Tibial artery (tissue), 4 donors: Measurements from ENCODE around the gene RPS14.

Source experiments
- DNase-seq, 2 donors: peaks; one replicate each; pipeline ENCODE4 v3.0.0-alpha.2; 2019
- H3K27ac ChIP-seq, 2 donors: fragments of 200-600 bp; sonication (generic) in 1 of 2; 1 replicate in 1 of 2; 2 replicates in 1 of 2; pipeline ENCODE4 v1.5.1; 2018 to 2019; ENCODE audit warnings: mild to moderate bottlenecking in 1 of 2
- H3K27me3 ChIP-seq, 2 donors: fragments of 200-600 bp; sonication (generic) in 1 of 2; one replicate each; pipeline versions ENCODE4 v1.5.1 to v1.6.0; 2016 to 2019
- H3K36me3 ChIP-seq, 3 donors: fragments of 200-600 bp; sonication (generic) in 2 of 3; one replicate each; pipeline ENCODE4 v1.5.1; 2016 to 2019; ENCODE audit warnings: mild to moderate bottlenecking in 2 of 3
- H3K4me1 ChIP-seq, 4 donors: fragments of 200-600 bp; sonication (generic) in 2 of 4; 1 replicate in 3 of 4; 2 replicates in 1 of 4; pipeline ENCODE4 v1.5.1; 2016 to 2019
- H3K4me3 ChIP-seq, 2 donors: fragments of 200-600 bp; sonication (generic) in 1 of 2; 1 replicate in 1 of 2; 2 replicates in 1 of 2; pipeline ENCODE4 v1.5.1; 2018 to 2019; ENCODE audit warnings: mild to moderate bottlenecking in 2 of 2
- H3K9me3 ChIP-seq, 3 donors: fragments of 200-600 bp; sonication (generic) in 1 of 3; one replicate each; pipeline ENCODE4 v1.5.1; 2016 to 2019
- intact Hi-C: fragments of 100-400 bp; cut with DNase I; formaldehyde crosslinking; loops from one replicate; pipeline ENCODE4 v1.15.0; 2023; ENCODE audit warnings: low total_unique reads
- TF ChIP-seq, protein P1 (sequence below), 2 experiments: fragments of 200-600 bp in 1 of 2; fragments of 450-650 bp in 1 of 2; IDR thresholded peaks; one replicate each; pipeline ENCODE4 v1.5.1; 2017 to 2019; ENCODE audit warnings: antibody characterized with exemption in 2 of 2, mild to moderate bottlenecking in 1 of 2, moderate library complexity in 1 of 2

Gene RPS14

DNA sequence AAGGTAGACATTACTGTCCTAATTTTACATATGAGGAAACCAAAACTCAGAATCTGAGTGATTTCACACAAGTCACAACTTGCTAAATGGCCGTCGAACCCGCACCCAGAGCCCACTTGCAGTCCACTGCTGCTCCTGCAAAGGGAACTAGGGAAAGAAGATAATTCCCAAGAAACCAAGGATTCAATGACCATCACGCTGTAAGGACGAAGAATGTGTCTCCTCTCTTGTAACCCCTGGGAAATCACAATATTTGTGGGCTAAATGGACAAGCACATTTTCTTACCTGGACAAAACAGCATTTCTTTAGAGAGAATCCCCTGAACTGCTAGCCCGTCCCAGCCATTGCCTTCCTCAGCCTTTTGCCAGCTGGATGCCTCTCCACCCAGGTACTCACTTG is 2.4 kb downstream of the RPS14 start:
- Histone ChIP-seq H3K27me3 (no peaks in the 10 kb centered on the region), H3K27ac (no peak overlapping the region), H3K9me3 (no peaks in the 10 kb centered on the region), H3K4me1 (peaks cover 0 to 26% (median 14%) of the 10 kb centered on the region in 4 donors), H3K36me3 (peaks cover 48 to 57% (median 48%) of the 10 kb centered on the region in 3 donors), H3K4me3 (no peak overlapping the region)
- DNase-seq = no peak
- intact Hi-C loops = no loop called here
- TF ChIP-seq, protein P1, sequence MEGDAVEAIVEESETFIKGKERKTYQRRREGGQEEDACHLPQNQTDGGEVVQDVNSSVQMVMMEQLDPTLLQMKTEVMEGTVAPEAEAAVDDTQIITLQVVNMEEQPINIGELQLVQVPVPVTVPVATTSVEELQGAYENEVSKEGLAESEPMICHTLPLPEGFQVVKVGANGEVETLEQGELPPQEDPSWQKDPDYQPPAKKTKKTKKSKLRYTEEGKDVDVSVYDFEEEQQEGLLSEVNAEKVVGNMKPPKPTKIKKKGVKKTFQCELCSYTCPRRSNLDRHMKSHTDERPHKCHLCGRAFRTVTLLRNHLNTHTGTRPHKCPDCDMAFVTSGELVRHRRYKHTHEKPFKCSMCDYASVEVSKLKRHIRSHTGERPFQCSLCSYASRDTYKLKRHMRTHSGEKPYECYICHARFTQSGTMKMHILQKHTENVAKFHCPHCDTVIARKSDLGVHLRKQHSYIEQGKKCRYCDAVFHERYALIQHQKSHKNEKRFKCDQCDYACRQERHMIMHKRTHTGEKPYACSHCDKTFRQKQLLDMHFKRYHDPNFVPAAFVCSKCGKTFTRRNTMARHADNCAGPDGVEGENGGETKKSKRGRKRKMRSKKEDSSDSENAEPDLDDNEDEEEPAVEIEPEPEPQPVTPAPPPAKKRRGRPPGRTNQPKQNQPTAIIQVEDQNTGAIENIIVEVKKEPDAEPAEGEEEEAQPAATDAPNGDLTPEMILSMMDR (IDR thresholded peaks at IDR 0.05) = no peak

DNA sequence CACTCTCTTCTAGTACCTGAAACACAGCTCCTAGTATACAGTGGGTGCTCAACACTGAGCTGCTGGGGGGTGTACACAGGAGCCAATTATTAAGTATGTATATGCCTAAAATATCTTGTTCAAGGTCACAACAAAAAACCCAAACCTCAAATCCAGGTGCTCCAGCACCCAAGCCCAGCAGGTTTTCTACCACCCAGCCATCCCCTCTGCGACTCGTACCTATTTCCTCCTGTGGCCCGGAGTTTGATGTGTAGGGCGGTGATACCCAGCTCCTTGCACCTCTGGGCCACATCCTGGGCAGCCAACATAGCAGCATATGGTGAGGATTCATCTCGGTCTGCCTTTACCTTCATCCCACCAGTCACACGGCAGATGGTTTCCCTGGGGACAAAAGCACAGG is 3.0 kb downstream of the RPS14 start:
- Histone ChIP-seq H3K9me3 (no peaks in the 10 kb centered on the region), H3K4me1 (peaks cover 0 to 32% (median 14%) of the 10 kb centered on the region in 4 donors), H3K4me3 (no peak overlapping the region), H3K36me3 (peaks cover 48 to 63% (median 48%) of the 10 kb centered on the region in 3 donors), H3K27me3 (no peaks in the 10 kb centered on the region), H3K27ac (no peak overlapping the region)
- intact Hi-C loops = no loop called here
- DNase-seq = no peak
- TF ChIP-seq, protein P1 (IDR thresholded peaks at IDR 0.05) = no peak

DNA sequence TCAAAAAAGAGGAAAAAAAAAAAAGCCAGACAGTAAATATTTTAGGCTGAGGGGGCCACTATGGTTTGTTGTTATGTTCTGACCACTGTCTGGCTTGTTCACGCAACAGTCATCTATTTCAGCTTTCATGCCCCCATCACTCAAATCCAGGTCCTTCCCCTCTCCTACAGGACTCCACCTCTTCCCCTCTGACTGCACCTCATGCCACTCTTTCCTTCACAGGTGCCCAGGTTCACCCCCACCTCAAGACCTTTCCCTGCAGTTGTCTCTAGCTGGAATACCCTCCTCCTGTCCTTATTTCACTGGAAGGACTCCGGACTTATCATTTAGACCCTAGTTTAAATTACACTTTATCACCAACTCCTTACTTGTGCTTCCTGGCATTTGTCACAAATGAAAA is 3.5 kb downstream of the RPS14 start:
- no peak overlapping the region for H3K4me3 ChIP-seq
- intact Hi-C loops = no loop called here
- peaks cover 0 to 32% (median 14%) of the 10 kb centered on the region in 4 donors for H3K4me1 ChIP-seq
- H3K9me3 ChIP-seq = no peaks in the 10 kb centered on the region
- H3K27me3 ChIP-seq = no peaks in the 10 kb centered on the region
- TF ChIP-seq, protein P1 (IDR thresholded peaks at IDR 0.05) = no peak
- peaks cover 48 to 68% (median 48%) of the 10 kb centered on the region in 3 donors for H3K36me3 ChIP-seq
- no peak for DNase-seq
- no peak overlapping the region for H3K27ac ChIP-seq

DNA sequence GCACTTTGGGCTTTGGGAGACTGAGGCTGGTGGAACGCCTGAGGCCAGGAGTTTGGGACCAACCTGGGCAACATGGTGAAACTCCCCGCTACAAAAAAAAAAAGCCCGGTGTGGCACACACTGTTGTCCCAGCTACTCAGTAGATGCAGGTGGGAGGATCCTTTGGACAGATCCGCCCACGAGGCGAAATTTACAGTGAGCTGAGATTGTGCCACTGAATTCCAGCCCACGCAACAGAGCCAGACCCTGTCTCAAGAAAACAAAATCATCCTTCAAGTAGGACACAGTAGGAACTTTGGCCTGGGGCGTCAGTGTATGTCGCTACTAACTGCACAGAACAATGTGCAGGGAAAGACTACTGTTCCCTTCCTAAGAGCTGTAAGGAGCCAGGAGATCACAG is 4.8 kb downstream of the RPS14 start:
- Histone ChIP-seq H3K27me3 (no peaks in the 10 kb centered on the region), H3K36me3 (peaks cover 48 to 70% (median 48%) of the 10 kb centered on the region in 3 donors), H3K4me3 (no peak overlapping the region), H3K4me1 (peaks cover 0 to 32% (median 14%) of the 10 kb centered on the region in 4 donors), H3K27ac (no peak overlapping the region), H3K9me3 (no peaks in the 10 kb centered on the region)
- TF ChIP-seq, protein P1 (IDR thresholded peaks at IDR 0.05) = no peak
- DNase-seq = no peak
- intact Hi-C loops = no loop called here

DNA sequence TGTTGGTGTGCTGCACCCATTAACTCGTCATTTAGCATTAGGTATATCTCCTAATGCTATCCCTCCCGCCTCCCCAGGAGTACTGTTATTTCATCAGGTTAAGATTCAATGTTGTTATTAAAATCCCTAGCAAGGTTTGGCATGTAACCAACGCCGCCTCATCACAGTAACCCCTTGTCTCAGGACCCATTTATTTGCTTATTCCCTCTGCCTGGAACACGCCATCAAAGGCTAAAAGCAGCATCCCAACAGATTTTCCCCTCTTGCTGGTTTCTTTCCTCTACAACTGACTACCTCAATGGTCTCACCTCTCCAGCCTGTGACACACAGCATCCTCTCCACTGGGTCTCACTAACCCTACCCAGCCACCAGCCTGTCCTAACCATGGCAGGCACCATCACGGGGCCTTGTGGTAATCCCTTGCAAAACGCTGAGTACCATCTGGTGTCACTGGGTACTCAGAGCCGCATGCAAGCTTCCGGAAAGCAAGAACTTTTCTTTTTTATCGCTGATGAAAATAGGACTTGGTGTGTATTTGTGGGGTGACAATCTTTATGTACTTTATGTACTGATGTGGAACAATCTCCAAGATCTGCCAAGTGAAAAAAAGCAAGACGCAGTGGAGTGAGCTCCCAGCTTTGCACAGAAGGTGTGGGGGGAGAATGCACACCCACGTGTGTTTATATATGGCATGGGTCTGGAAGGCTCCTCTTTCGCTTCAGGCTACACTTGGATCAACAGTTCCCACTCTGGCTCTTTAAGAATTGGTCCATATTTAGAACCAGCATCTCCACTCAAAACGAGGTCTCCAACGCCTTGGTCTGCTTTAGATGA is 6.1 kb downstream of the RPS14 start:
- no peaks in the 10 kb centered on the region for H3K9me3 ChIP-seq
- DNase-seq = no peak
- H3K36me3 ChIP-seq = peaks cover 48 to 70% (median 48%) of the 10 kb centered on the region in 3 donors
- intact Hi-C loops = no loop called here
- H3K4me1 ChIP-seq = peaks cover 0 to 28% (median 10%) of the 10 kb centered on the region in 4 donors
- TF ChIP-seq, protein P1 (IDR thresholded peaks at IDR 0.05) = no peak
- H3K27ac ChIP-seq = no peak overlapping the region
- no peak overlapping the region for H3K4me3 ChIP-seq
- no peaks in the 10 kb centered on the region for H3K27me3 ChIP-seq
